ENCODE measurements around the gene AGPAT3.
"Not testable (repeated sequence)": the region's sequence is repeated elsewhere in the genome, so short reads cannot be mapped to it uniquely, and the experiment has no call there.

The AGPAT3 gene

DNA sequence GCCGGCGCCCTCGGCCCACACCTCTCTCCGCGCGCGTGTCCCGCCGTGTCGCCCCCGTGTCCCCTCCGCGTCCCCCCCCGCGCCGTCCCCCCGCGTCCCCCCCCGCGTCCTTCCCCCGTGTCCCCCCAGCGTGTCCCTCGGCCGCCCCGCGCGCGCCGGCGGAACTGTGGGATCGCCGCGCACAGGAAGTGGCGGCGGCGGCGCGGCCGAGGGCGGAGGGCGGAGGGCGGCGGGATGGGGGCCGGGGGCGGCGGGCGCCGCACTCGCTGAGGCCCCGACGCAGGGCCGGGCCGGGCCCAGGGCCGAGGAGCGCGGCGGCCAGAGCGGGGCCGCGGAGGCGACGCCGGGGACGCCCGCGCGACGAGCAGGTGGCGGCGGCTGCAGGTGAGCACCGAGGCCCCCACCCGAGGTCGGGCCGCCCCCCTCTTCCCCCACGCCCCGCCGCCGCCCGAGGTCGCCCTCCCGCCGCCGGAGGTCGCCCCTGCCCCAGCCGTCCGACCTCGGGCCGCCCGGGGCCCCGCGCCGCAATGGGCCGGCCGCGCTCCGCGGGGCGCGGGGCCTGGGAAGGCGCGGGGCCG lies at the start of gene AGPAT3:
Gene AGPAT3, plus strand, starts transcription at position 262 of the 578 bp plus-strand sequence. CDS start 94,459 bp downstream, outside the sequence.
- DNase-seq: no peak

DNA sequence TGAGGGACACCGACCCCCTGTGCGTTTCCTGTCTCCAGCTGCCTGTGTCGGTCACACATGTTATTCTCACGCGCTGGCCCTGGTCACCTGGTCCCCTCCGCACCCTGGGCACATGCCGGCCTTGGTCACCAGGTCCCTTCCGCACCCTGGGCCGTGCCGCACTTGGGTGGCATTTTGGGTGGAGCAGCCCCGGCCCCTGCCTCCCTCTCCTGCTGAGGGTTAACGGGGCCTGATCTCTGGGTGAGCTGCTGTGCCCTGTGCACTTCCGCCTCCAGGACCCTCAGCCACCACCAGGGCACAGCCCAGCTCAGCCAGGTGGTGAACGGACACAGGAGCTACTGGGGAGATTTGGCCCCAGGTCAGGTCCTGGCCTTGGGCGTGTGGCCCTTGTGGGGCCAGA lies 49.0 kb upstream of the AGPAT3 start:
- DNase-seq: no peak

DNA sequence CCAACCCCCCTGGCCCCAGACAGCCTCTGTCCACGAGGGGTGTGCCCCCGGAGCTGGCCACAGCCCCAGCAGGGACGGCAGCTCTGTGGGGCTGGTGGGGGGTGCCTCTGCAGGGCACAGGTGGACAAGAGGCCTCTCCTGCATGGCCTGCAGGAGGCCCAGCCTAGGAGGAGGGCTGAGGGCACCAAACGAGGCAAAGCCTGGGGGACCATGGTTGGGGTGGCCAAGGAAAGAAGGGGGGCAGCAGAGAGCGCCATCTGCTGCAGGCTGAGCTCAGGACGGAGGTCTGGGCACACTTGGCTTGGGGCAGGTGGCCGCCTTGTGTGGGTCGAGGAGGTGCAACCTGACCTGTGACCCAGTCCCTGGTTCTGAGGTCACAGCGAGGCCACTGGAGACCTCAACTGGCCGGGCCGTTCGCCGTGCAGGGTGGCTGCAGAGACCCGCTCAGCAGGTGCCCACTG lies 48.4 kb upstream of the AGPAT3 start:
- DNase-seq: no peak

- no peak for DNase-seq
Observed at GRCh38 chr21:43817157-43818086, 47.6 kb upstream of the AGPAT3 start.

DNA sequence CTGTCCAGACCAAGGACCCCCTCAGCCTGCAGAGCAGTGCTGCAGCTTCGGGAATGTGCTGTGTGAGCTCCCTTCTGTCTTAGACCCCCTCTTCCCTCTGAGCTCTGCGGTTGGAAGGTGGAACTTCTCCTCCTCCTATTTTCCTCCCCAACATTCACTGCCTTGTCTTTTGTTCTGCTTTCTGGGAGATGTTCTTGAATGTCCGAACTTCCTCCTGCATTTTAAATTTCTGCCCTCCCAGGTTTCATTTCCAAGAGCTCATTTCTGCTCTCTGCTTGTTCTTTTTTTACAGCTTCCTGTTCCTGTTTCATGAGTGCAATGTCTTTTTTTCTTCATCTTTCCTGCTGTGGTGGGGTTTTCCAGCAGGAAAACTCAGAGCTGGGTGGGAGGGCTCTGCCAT lies 46.3 kb upstream of the AGPAT3 start:
- no peak for DNase-seq

DNA sequence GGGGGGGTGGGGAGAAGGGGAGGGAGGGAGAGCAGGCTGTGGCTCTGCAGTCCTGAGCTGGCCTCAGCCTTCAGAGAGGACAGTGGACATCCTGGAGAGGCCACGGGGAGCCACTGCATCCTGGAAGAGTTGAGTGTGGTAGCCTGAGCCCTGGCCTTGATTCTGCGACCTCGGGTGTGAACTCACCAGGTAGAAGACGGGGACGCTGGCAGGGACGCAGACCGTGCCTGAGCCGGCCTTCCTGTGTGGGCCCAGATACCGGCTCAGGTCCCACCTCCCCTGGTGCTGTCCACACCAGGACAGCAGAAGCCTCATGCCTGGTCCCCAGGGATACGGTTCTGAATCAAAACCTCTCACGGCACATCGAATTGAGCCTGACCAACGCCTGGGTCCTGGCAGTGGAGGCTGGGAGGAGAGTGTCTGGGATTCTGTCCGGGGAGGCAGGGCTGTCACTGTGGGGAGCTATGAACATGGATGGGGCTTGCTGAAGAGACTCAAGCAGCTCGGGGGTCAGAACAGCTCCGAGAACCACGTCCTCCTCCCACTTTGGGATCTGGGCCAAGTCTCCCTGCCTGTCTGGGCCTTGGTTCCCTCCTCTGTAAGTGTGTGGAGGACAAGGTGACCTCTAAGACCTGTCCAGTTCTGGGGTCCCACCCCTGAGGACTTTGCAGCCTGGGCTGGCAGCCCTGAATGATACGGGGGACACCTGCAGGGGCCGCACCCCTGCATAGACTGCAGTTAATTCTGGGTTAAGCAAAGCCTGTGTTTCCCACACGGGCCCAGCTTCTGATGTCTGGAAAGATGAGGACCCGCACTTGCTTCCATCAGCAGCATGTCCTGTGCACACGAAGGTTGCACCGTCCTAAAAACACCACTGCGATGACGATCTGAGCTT lies 45.3 kb upstream of the AGPAT3 start:
- DNase-seq: no peak

DNA sequence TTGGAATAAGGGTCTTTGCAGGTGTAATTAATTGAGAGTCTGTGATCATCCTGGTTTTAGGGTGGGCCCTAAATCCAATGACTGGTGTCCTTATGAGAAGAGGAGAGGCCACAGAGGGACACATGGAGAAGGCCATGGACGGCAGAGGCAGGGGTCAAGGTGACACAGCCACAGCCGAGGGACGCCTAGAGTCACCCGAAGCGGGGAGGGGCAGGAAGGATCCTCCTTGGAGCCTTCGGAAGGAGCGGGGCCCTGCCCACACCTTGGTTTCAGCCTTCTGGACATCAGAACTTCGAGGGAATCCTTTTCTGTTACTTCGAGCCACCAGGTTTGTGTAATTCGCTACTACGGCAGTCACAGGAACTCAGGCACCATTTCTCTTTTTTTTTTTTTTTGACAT lies 44.6 kb upstream of the AGPAT3 start:
- DNase-seq: no peak

- not testable (repeated sequence) for DNase-seq
Observed at GRCh38 chr21:43822166-43822565, 42.9 kb upstream of the AGPAT3 start.

DNA sequence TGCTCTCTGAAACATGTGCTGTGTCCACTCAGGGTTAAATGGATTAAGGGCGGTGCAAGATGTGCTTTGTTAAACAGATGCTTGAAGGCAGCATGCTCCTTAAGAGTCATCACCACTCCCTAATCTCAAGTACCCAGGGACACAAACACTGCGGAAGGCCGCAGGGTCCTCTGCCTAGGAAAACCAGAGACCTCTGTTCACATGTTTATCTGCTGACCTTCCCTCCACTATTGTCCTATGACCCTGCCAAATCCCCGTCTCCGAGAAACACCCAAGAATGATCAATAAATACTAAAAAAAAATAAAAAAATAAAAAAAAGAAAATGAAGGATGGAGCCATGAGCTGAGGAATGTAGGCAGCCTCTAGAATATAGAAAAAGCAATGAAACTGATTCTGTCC lies 42.3 kb upstream of the AGPAT3 start:
- not testable (repeated sequence) for DNase-seq

- DNase-seq: no peak
Observed at GRCh38 chr21:43824333-43825241, 40.4 kb upstream of the AGPAT3 start.

GRCh38 chr21:43825242-43825935 lies 39.6 kb upstream of the AGPAT3 start:
- no peak for DNase-seq

- DNase-seq: peak; percentile 5
Observed at GRCh38 chr21:43825936-43826622, 38.9 kb upstream of the AGPAT3 start.

DNA sequence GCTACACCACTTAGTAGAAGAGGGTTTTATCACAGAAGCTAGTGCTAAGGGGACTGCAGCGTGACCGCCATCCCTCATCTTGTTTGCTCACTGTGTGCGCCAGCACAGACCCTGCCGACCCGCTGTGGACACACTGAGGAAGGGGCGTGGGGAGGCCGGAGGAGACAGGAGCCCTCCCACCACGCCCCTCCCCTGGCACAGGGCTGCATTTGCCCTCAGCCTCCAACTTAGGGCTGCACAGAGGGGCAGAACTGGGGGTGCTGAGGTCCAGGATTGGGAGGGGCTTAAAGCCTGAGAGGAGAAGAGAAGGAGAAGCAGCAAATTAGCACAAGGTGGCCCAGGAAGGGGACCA lies 38.4 kb upstream of the AGPAT3 start:
- no peak for DNase-seq

DNA sequence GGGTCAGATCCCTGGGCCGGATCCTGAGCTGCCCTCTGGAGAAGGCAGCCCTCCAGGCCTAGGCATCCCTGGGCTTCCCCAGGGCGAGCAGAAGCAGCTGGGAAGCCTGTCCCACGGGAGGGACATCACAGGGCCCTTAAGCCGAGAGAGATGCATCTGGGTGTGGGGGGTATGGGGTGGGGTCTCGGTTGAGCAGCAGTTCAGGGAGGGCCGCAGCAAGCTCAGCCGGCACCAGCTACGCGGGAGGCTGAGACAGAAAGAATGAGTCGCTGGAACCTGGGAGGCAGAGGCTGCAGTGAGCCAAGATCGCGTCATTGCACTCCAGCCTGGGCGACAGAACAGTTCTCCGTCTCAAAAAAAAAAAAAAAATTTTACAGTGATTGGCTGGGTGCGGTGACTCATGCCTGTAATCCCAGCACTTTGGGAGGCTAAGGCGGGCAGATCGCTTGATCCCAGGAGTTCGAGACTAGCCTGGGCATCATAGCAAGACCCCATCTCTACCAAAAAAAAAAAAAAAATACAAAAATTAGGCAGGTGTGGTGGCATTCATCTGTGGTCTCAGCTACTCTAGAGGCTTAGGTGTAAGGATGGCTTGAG lies 37.9 kb upstream of the AGPAT3 start:
- no peak for DNase-seq

GRCh38 chr21:43829161-43829560 lies 35.9 kb upstream of the AGPAT3 start:
- no peak for DNase-seq

- no peak for DNase-seq
Observed at GRCh38 chr21:43829575-43830119, 35.4 kb upstream of the AGPAT3 start.

- DNase-seq: no peak
Observed at GRCh38 chr21:43832158-43832550, 32.9 kb upstream of the AGPAT3 start.

- no peak for DNase-seq
Observed at GRCh38 chr21:43832648-43833047, 32.4 kb upstream of the AGPAT3 start.

DNA sequence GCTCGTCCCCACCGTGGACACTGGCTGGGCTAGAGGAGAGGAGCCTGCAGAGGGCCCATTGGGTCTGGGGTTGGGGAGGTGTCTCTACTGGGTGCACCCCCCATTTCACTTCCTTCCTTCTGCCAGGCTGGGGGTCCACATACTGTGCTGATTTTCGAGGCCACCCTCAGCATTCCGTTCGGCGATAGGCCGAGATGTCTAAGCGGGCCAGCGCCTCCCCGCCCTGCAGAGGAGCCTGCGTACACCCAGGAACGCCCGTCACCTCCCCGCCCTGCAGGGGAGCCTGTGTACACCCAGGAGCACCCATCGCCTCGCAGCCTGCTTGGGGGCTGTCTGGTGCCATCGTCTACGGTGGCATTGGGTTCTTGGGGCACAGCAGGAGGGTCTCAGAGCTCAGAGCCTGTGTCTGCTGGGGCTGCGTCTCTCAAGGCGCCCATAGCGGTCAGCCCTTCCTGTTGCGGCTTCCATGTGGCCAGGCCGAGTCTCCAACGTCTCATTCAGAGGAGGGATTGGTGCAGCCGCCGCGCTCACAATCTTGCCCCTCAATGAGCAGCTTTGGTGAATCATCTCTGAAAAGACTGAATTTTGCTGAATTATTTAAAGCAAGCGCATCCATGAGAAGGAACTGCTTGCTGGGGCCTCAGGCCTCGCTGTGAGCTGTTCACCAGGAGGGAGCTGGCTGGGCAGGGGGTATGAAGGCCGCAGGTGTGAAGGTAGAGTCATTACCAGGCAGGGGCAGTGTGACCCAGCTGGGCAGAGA lies 30.7 kb upstream of the AGPAT3 start:
- DNase-seq: no peak

All from DMS 273 treated with DMSO at 0.1 percent for 48 hours (cell line).